GM23338 (cell line): ENCODE measurements around the gene NDUFA6. TPM values are rescaled to one million over a fixed set of nuclear protein-coding genes. Genes with fewer than 3 reads are reported as not detected.

Experiments used
- ATAC-seq: fragments of 200-7000 bp; cut with Tn5 transposase; 3 replicates; pipeline ENCODE4 v1.9.1; 2020
- DNase-seq: peaks from one replicate; pipeline ENCODE4 v3.0.0-alpha.2; 2015; ENCODE audit warnings: low spot score
- H2AFZ ChIP-seq: fragments of 200-600 bp; sonication (generic); 2 replicates; pipeline ENCODE4 v1.8.0; 2016; ENCODE audit warnings: antibody characterized with exemption, mild to moderate bottlenecking, moderate library complexity
- H3F3A ChIP-seq: fragments of 200-600 bp; sonication (generic); replicated peaks from 2 replicates; pipeline ENCODE4 v1.8.0; 2017; ENCODE audit warnings: antibody characterized with exemption, mixed run types, low read depth
- H3K27ac ChIP-seq: fragments of 200-600 bp; sonication (generic); 2 replicates; pipeline ENCODE4 v1.6.1; 2016; ENCODE audit warnings: low read depth
- H3K27me3 ChIP-seq: fragments of 200-600 bp; sonication (generic); 2 replicates; pipeline ENCODE4 v1.8.0; 2016; ENCODE audit warnings: mild to moderate bottlenecking, mixed run types, moderate library complexity; ENCODE audit not compliant: insufficient read depth
- H3K36me3 ChIP-seq: fragments of 200-600 bp; sonication (generic); 2 replicates; pipeline ENCODE4 v1.8.0; 2016; ENCODE audit warnings: mild to moderate bottlenecking; ENCODE audit not compliant: insufficient read depth
- H3K4me1 ChIP-seq: fragments of 200-600 bp; sonication (generic); 2 replicates; pipeline ENCODE4 v1.8.0; 2016; ENCODE audit warnings: mild to moderate bottlenecking, moderate library complexity; ENCODE audit not compliant: insufficient read depth
- H3K4me2 ChIP-seq: fragments of 200-600 bp; sonication (generic); 2 replicates; pipeline ENCODE4 v1.7.1; 2017; ENCODE audit warnings: mixed run types
- H3K4me3 ChIP-seq: fragments of 200-600 bp; sonication (generic); 2 replicates; pipeline ENCODE4 v1.6.1; 2016; ENCODE audit warnings: mixed run types
- H3K79me2 ChIP-seq: fragments of 200-600 bp; sonication (generic); replicated peaks from 2 replicates; pipeline ENCODE4 v1.8.0; 2017; ENCODE audit warnings: mild to moderate bottlenecking; ENCODE audit not compliant: insufficient read depth
- H3K9me2 ChIP-seq: fragments of 200-600 bp; sonication (generic); 2 replicates; pipeline ENCODE4 v1.8.0; 2017; ENCODE audit not compliant: insufficient read depth
- H4K20me1 ChIP-seq: fragments of 200-600 bp; sonication (generic); replicated peaks from 2 replicates; pipeline ENCODE4 v1.8.0; 2017; ENCODE audit warnings: mild to moderate bottlenecking; ENCODE audit not compliant: insufficient read depth
- H3K27ac Mint-ChIP-seq: 2 replicates; pipeline ENCODE4 v1.8.0; 2020; ENCODE audit warnings: inconsistent platforms, mild to moderate bottlenecking, moderate library complexity, mixed read lengths
- H3K27me3 Mint-ChIP-seq: 3 replicates; pipeline ENCODE4 v1.8.0; 2022; ENCODE audit warnings: low read depth, mild to moderate bottlenecking, moderate library complexity, mixed read lengths, inconsistent platforms; ENCODE audit not compliant: insufficient read depth, poor library complexity
- H3K36me3 Mint-ChIP-seq: 3 replicates; pipeline ENCODE4 v1.8.0; 2021; ENCODE audit warnings: low read depth, mild to moderate bottlenecking, inconsistent platforms, moderate library complexity, mixed read lengths
- H3K4me1 Mint-ChIP-seq: 3 replicates; pipeline ENCODE4 v1.8.0; 2020; ENCODE audit warnings: mild to moderate bottlenecking, inconsistent platforms, mixed read lengths
- H3K4me3 Mint-ChIP-seq: 3 replicates; pipeline ENCODE4 v1.8.0; 2021; ENCODE audit warnings: moderate library complexity, mild to moderate bottlenecking, inconsistent platforms, mixed read lengths
- H3K9me3 Mint-ChIP-seq: 3 replicates; pipeline ENCODE4 v1.8.0; 2020; ENCODE audit warnings: moderate library complexity, mild to moderate bottlenecking, inconsistent platforms, mixed read lengths
- CREB1 ChIP-seq: fragments of 250-450 bp; sonication (Bioruptor Pico); IDR thresholded peaks from 2 replicates; pipeline ENCODE4 v1.5.0; 2020; ENCODE audit warnings: low read depth, mild to moderate bottlenecking, moderate library complexity
- EZH2 ChIP-seq: fragments of 200-600 bp; sonication (generic); IDR thresholded peaks from one replicate; pipeline ENCODE4 v1.8.0; 2017; ENCODE audit warnings: antibody characterized with exemption, mild to moderate bottlenecking, low read depth; ENCODE audit not compliant: unreplicated experiment
- EZH2phosphoT487 ChIP-seq: fragments of 200-600 bp; sonication (generic); IDR thresholded peaks from one replicate; pipeline ENCODE4 v1.8.1; 2018; ENCODE audit warnings: antibody characterized with exemption; ENCODE audit not compliant: unreplicated experiment
- JUNB ChIP-seq: IDR thresholded peaks from one replicate; pipeline ENCODE4 v1.6.1; 2016; ENCODE audit warnings: antibody characterized with exemption; ENCODE audit not compliant: unreplicated experiment
- NANOG ChIP-seq: IDR thresholded peaks from 2 replicates; pipeline ENCODE4 v1.6.1; 2016; ENCODE audit warnings: antibody characterized with exemption, borderline replicate concordance
- POLR2AphosphoS5 ChIP-seq: IDR thresholded peaks from 2 replicates; pipeline ENCODE4 v1.6.1; 2016; ENCODE audit warnings: antibody characterized with exemption, low read depth
- STAT1 ChIP-seq: IDR thresholded peaks from one replicate; pipeline ENCODE4 v1.6.1; 2016; ENCODE audit warnings: antibody characterized with exemption; ENCODE audit not compliant: unreplicated experiment
- ZNF114 ChIP-seq: fragments of 250-450 bp; sonication (Bioruptor Pico); IDR thresholded peaks from 2 replicates; pipeline ENCODE4 v1.5.0; 2020; ENCODE audit warnings: mild to moderate bottlenecking, moderate library complexity
- ZNF331 ChIP-seq: fragments of 250-450 bp; sonication (Bioruptor Pico); IDR thresholded peaks from 2 replicates; pipeline ENCODE4 v1.5.0; 2020; ENCODE audit warnings: low read depth, mild to moderate bottlenecking, moderate library complexity
- polyA plus RNA-seq: library from polyadenylated mRNA; unstranded; fragments of >200 nt; fragmentation: Nextera tagmentation; extraction: Ambion mirVana; gene quantifications from 2 replicates; pipeline ENCODE4 v1.2.1, GENCODE V29; 2016
- total RNA-seq: library from RNA; depleted of rRNA; stranded (reverse); fragments of >200 nt; shearing (Covaris generic); gene quantifications from 2 replicates; pipeline ENCODE4 v1.2.3, GENCODE V29; 2014
- TF ChIP-seq, protein P1 (sequence below): IDR thresholded peaks from one replicate; pipeline ENCODE4 v1.6.1; 2018; ENCODE audit warnings: antibody characterized with exemption; ENCODE audit not compliant: unreplicated experiment
- TF ChIP-seq, protein P2 (sequence below): IDR thresholded peaks from 2 replicates; pipeline ENCODE4 v1.6.1; 2016; ENCODE audit warnings: antibody characterized with exemption
- TF ChIP-seq, protein P3 (sequence below): fragments of 250-450 bp; sonication (Bioruptor Pico); IDR thresholded peaks from 2 replicates; pipeline ENCODE4 v1.5.0; 2020; ENCODE audit warnings: mild to moderate bottlenecking, moderate library complexity
- TF ChIP-seq, protein P4 (sequence below), 2 experiments: fragments of 200-600 bp in 1 of 2; sonication (generic) in 1 of 2; conservative IDR thresholded peaks; 2 replicates each; pipeline versions ENCODE4 v1.5.1 to v1.6.1; 2016 to 2017; ENCODE audit warnings: antibody characterized with exemption in 2 of 2, low read depth in 2 of 2, mild to moderate bottlenecking in 2 of 2, moderate library complexity in 1 of 2

The NDUFA6 gene
- total and polyA plus RNA-seq, 2 experiments from 2014 or later, result 69.8 to 433 TPM

DNA sequence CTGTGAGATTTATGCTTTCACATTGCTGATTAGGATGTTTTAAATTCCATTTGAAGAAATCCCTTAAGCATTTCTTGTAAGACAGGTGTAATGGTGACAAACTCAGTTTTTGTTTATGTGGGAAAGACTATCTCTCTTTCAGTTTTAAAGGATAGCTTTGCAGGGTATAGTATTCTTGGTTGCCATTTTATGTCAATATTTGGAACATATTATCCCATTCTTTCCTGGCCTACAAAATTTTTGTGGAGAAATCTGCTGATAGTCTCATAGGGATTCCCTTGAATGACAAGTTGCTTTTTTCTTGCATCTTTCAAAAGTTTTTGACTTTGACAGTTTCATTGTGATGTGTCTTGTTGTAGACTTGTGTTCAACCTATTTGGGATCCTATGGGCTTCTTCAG is 48.8 kb downstream of the NDUFA6 start:
- H3K4me3 Mint-ChIP-seq, result no peak overlapping the region
- H3K4me3 ChIP-seq, result no peak overlapping the region
- no peak for DNase-seq
- H4K20me1 ChIP-seq, result no peaks in the 10 kb centered on the region
- H3K36me3 Mint-ChIP-seq, result peaks cover 4% of the 10 kb centered on the region; the same call in 2 of the 3 replicates
- H3K4me2 ChIP-seq, result no peak overlapping the region
- H3K27ac ChIP-seq, result no peak overlapping the region
- H3K9me2 ChIP-seq, result no peaks in the 10 kb centered on the region
- no peaks in the 10 kb centered on the region for H3K36me3 ChIP-seq
- no peak for ATAC-seq
- H3K79me2 ChIP-seq, result no peaks in the 10 kb centered on the region
- H3K27me3 ChIP-seq, result no peaks in the 10 kb centered on the region
- H3F3A ChIP-seq, result no peaks in the 10 kb centered on the region
- no peaks in the 10 kb centered on the region for H3K4me1 Mint-ChIP-seq
- no peaks in the 10 kb centered on the region for H3K4me1 ChIP-seq
- H3K9me3 Mint-ChIP-seq, result peaks cover 24% of the 10 kb centered on the region
- H2AFZ ChIP-seq, result no peak overlapping the region
- no peak overlapping the region for H3K27ac Mint-ChIP-seq
- no peak for TF ChIP-seq STAT1
- TF ChIP-seq EZH2, result no peak
- TF ChIP-seq, protein P1, sequence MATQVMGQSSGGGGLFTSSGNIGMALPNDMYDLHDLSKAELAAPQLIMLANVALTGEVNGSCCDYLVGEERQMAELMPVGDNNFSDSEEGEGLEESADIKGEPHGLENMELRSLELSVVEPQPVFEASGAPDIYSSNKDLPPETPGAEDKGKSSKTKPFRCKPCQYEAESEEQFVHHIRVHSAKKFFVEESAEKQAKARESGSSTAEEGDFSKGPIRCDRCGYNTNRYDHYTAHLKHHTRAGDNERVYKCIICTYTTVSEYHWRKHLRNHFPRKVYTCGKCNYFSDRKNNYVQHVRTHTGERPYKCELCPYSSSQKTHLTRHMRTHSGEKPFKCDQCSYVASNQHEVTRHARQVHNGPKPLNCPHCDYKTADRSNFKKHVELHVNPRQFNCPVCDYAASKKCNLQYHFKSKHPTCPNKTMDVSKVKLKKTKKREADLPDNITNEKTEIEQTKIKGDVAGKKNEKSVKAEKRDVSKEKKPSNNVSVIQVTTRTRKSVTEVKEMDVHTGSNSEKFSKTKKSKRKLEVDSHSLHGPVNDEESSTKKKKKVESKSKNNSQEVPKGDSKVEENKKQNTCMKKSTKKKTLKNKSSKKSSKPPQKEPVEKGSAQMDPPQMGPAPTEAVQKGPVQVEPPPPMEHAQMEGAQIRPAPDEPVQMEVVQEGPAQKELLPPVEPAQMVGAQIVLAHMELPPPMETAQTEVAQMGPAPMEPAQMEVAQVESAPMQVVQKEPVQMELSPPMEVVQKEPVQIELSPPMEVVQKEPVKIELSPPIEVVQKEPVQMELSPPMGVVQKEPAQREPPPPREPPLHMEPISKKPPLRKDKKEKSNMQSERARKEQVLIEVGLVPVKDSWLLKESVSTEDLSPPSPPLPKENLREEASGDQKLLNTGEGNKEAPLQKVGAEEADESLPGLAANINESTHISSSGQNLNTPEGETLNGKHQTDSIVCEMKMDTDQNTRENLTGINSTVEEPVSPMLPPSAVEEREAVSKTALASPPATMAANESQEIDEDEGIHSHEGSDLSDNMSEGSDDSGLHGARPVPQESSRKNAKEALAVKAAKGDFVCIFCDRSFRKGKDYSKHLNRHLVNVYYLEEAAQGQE, result no peak
- no peak for TF ChIP-seq POLR2AphosphoS5
- no peak for TF ChIP-seq EZH2phosphoT487
- TF ChIP-seq ZNF331 (CRISPR knock-in tag), result no peak
- no peak for TF ChIP-seq ZNF114
- TF ChIP-seq JUNB, result no peak
- TF ChIP-seq, protein P2, sequence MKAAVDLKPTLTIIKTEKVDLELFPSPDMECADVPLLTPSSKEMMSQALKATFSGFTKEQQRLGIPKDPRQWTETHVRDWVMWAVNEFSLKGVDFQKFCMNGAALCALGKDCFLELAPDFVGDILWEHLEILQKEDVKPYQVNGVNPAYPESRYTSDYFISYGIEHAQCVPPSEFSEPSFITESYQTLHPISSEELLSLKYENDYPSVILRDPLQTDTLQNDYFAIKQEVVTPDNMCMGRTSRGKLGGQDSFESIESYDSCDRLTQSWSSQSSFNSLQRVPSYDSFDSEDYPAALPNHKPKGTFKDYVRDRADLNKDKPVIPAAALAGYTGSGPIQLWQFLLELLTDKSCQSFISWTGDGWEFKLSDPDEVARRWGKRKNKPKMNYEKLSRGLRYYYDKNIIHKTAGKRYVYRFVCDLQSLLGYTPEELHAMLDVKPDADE, result no peak
- TF ChIP-seq NANOG, result no peak
- TF ChIP-seq, protein P3, sequence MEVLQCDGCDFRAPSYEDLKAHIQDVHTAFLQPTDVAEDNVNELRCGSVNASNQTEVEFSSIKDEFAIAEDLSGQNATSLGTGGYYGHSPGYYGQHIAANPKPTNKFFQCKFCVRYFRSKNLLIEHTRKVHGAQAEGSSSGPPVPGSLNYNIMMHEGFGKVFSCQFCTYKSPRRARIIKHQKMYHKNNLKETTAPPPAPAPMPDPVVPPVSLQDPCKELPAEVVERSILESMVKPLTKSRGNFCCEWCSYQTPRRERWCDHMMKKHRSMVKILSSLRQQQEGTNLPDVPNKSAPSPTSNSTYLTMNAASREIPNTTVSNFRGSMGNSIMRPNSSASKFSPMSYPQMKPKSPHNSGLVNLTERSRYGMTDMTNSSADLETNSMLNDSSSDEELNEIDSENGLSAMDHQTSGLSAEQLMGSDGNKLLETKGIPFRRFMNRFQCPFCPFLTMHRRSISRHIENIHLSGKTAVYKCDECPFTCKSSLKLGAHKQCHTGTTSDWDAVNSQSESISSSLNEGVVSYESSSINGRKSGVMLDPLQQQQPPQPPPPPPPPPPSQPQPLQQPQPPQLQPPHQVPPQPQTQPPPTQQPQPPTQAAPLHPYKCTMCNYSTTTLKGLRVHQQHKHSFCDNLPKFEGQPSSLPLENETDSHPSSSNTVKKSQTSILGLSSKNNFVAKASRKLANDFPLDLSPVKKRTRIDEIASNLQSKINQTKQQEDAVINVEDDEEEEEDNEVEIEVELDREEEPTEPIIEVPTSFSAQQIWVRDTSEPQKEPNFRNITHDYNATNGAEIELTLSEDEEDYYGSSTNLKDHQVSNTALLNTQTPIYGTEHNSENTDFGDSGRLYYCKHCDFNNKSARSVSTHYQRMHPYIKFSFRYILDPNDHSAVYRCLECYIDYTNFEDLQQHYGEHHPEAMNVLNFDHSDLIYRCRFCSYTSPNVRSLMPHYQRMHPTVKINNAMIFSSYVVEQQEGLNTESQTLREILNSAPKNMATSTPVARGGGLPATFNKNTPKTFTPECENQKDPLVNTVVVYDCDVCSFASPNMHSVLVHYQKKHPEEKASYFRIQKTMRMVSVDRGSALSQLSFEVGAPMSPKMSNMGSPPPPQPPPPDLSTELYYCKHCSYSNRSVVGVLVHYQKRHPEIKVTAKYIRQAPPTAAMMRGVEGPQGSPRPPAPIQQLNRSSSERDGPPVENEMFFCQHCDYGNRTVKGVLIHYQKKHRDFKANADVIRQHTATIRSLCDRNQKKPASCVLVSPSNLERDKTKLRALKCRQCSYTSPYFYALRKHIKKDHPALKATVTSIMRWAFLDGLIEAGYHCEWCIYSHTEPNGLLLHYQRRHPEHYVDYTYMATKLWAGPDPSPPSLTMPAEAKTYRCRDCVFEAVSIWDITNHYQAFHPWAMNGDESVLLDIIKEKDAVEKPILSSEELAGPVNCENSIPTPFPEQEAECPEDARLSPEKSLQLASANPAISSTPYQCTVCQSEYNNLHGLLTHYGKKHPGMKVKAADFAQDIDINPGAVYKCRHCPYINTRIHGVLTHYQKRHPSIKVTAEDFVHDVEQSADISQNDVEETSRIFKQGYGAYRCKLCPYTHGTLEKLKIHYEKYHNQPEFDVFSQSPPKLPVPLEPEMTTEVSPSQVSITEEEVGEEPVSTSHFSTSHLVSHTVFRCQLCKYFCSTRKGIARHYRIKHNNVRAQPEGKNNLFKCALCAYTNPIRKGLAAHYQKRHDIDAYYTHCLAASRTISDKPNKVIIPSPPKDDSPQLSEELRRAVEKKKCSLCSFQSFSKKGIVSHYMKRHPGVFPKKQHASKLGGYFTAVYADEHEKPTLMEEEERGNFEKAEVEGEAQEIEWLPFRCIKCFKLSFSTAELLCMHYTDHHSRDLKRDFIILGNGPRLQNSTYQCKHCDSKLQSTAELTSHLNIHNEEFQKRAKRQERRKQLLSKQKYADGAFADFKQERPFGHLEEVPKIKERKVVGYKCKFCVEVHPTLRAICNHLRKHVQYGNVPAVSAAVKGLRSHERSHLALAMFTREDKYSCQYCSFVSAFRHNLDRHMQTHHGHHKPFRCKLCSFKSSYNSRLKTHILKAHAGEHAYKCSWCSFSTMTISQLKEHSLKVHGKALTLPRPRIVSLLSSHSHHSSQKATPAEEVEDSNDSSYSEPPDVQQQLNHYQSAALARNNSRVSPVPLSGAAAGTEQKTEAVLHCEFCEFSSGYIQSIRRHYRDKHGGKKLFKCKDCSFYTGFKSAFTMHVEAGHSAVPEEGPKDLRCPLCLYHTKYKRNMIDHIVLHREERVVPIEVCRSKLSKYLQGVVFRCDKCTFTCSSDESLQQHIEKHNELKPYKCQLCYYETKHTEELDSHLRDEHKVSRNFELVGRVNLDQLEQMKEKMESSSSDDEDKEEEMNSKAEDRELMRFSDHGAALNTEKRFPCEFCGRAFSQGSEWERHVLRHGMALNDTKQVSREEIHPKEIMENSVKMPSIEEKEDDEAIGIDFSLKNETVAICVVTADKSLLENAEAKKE (CRISPR knock-in tag), result no peak
- TF ChIP-seq, protein P4, sequence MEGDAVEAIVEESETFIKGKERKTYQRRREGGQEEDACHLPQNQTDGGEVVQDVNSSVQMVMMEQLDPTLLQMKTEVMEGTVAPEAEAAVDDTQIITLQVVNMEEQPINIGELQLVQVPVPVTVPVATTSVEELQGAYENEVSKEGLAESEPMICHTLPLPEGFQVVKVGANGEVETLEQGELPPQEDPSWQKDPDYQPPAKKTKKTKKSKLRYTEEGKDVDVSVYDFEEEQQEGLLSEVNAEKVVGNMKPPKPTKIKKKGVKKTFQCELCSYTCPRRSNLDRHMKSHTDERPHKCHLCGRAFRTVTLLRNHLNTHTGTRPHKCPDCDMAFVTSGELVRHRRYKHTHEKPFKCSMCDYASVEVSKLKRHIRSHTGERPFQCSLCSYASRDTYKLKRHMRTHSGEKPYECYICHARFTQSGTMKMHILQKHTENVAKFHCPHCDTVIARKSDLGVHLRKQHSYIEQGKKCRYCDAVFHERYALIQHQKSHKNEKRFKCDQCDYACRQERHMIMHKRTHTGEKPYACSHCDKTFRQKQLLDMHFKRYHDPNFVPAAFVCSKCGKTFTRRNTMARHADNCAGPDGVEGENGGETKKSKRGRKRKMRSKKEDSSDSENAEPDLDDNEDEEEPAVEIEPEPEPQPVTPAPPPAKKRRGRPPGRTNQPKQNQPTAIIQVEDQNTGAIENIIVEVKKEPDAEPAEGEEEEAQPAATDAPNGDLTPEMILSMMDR (conservative IDR thresholded peaks at IDR 0.05; ENCODE audit: low read depth in 2 of 2), result no peak
- TF ChIP-seq CREB1 (CRISPR knock-in tag), result no peak
- peaks cover 5% of the 10 kb centered on the region for H3K27me3 Mint-ChIP-seq
